HG03064 (cell line): ENCODE measurements around the gene SORCS1.

Source experiments
- ATAC-seq: cut with Tn5 transposase; IDR thresholded peaks from one replicate; pipeline ENCODE4 v1.9.1; 2021; ENCODE audit warnings: low read depth; ENCODE audit not compliant: unreplicated experiment

SORCS1 gene

GRCh38 chr10:106631016-106631702 lies 533.3 kb downstream of the SORCS1 start:
- ATAC-seq: no peak

DNA sequence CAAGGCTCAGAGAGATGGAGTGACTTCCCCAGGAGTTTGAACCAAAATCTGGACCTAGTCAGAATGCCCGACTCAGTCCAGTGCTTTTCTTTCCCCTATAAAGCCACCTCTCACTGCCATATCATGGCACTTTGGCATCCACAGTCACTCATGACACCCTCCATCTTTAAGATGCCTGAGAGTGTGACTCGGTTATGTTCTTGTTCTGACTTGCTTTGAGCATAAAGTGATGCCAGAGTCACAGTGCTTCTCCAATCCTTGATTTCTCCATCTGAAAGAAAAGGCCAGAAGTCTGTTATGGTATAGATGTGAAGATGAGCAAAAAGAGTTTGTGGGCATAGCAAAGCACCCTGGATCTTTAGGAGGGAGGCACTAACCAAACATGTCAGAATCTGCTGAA lies 538.1 kb downstream of the SORCS1 start:
- ATAC-seq: no peak

DNA sequence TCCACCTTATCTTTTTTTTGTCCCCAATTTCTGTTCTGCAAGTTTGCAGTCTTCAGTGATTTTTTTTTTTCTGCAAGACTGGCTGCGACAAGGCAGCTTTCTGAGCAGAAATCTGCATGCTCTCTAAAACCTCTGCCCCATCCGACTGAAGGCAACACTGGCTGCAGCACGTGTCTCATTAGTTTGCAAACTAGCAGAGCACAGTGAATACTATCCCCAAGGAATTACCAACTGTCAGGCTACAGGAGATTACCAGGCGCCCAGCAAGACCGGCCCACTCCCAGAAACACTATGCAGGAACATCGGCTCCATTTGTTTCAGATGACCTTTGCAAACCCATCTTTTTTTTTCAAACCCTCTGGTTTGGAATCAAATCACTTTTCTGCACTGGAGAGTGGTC lies 538.8 kb downstream of the SORCS1 start:
- ATAC-seq: no peak

GRCh38 chr10:106619346-106619745 lies 545.2 kb downstream of the SORCS1 start:
- no peak for ATAC-seq

- no peak for ATAC-seq
These were observed 545.9 kb downstream of the SORCS1 start for GRCh38 chr10:106618646-106619045.

DNA sequence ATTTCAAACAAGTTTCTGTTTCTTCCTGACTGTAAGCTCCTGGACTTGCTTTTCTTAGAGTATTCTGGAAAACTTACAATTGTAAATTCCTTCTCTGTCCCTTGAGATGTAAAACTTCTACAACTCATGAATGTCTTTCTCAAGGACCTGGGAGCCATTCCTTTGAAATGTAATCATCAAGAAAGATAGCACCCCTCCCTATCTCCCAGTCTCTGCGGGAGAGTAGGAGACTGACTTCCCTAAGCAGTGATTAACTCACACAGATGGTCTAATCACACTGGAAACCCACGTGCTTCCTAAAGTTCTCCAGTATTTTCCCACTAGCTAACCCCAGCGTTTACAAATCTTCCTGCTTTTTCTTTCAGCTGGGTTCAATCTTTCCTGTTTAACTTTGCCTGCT lies 549.4 kb downstream of the SORCS1 start:
- no peak for ATAC-seq

GRCh38 chr10:106614293-106614692 lies 550.2 kb downstream of the SORCS1 start:
- no peak for ATAC-seq

DNA sequence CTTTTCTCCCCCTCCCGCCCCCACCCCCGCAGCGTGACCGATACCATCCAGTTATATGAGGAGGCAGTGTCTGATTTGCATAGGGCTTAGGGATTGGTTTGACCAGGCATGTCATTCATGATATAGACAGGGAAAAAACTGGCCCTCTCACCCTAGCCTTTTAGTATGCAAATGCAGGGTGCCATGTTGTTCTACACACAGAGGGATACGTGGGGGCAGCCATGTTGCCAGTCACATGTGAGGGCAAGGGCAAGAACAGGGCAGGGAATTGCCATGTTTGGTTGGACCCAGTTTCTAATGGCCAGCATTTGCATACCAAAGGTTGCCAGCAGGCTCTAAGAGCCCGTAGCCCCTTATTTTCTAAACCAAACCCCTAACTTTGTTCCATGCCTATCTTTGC lies 552.1 kb downstream of the SORCS1 start:
- no peak for ATAC-seq

- ATAC-seq: no peak
These were observed 554.8 kb downstream of the SORCS1 start for GRCh38 chr10:106609470-106610266.

DNA sequence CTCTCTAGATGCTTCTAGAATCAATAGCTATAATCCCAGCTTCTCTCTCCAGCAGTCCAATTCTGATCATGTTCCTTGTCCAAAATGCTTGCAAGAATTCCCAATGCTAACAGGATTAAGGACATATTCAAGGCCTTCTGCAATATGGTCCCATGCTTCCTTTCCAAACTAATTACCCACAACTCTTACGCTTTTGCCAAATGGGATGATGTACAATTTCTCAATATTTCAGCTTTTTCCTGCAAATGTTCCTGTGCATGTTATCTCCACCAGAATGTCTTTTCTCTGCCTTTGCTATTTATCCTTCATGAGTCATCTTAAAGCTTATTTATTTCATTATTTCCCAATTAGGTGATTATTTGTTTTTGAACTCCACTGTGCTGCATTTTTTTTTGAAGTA lies 556.4 kb downstream of the SORCS1 start:
- ATAC-seq: no peak

DNA sequence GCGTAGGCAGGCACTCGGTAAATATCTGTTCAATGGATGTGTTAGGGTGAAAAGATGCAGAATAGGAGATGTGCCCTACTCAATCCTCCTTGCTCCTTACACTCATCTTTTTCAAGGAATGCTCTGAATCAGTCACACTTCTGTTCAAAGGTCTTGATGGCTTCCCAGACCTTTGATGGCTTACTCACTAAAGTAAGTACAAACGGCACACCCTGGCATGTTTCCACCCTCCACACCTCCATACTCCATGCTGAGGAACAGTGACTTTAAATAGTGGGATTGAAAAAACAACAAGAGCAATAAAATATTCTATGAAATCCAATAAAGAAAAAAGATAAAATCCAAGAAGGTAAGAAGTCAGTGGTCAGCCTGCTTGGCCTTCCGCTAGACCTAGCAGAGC lies 569.2 kb downstream of the SORCS1 start:
- ATAC-seq: no peak

DNA sequence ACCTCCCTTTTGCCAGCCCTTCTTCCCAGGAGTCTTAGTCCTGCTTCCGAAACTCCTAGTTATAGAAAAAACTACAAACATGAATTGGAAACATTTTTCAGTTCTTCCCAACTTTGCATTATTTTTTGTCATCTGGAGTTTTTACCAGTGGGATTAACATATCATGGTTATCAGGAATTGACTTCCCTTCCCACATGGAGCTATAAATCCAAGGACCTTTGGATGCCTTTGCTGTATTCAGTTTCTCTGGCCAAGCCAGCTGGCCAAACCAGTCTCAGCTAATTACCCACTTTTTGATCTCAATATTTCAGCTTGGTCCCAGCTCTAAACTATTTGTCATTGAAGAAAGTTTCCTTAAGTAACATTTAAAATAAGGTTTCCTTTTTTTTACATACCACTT lies 570.6 kb downstream of the SORCS1 start:
- no peak for ATAC-seq

DNA sequence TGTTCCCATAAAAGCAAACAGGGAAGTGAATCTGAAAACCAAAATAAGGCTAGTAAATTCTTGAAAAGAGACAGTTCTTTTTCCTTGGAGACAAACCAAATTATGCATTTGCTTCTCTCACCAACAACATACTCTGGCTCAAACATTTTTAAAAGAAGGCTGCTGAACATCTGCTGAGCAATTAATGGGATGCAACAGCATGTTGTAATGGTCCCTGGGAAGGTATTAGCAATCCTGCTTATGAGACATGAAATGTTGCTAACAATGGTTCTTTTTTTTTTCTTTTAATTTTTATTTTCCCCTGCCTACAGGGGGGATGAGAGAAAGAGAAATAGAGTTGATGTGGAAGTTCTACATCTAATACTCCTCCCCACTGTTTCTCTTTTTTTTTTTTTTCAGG lies 572.1 kb downstream of the SORCS1 start:
- no peak for ATAC-seq

GRCh38 chr10:106582291-106582690 lies 582.2 kb downstream of the SORCS1 start:
- ATAC-seq: no peak

GRCh38 chr10:106577756-106578155 lies 586.8 kb downstream of the SORCS1 start:
- ATAC-seq: no peak

- ATAC-seq: no peak
These were observed 587.2 kb downstream of the SORCS1 start for GRCh38 chr10:106577266-106577665.

DNA sequence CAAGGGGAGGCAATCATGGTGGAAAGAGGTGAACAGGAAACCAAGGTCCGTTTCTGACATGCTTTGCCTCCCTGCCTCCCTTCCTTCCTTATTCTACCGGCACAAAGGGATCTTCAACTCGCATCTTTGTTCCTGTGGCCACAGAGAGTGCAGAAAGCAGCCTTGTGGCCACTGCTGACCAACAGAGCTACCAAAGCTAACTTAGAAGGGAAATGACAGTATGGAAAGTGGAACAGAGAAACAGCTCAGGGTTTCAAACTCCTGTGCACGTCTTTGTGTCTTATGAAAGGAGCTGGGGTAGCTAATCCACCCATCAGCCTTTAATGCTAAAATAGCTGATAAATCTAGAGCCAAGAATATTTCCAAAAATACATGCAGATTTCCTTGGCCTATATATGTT lies 588.0 kb downstream of the SORCS1 start:
- no peak for ATAC-seq

GRCh38 chr10:106573106-106573505 lies 591.4 kb downstream of the SORCS1 start:
- no peak for ATAC-seq

- no peak for ATAC-seq
These were observed 593.1 kb downstream of the SORCS1 start for GRCh38 chr10:106571192-106571946.

GRCh38 chr10:106570268-106570667 lies 594.2 kb downstream of the SORCS1 start:
- ATAC-seq: no peak

- ATAC-seq: no peak
These were observed 596.9 kb downstream of the SORCS1 start for GRCh38 chr10:106567629-106568028.
